ENCODE data around the gene KRT15. TPM values are rescaled to one million over a fixed set of nuclear protein-coding genes. Genes with fewer than 3 reads are reported as not detected.

KRT15 gene
- total RNA-seq = 0.16 TPM

- no peak for DNase-seq
Observed at GRCh38 chr17:41518789-41519449, at the start of gene KRT15. Gene KRT15, minus strand, starts transcription at chr17:41518890. Its CDS starts 63 bp downstream, at chr17:41518827.

GRCh38 chr17:41567317-41567716 is 48.6 kb upstream of the KRT15 start:
- no peak for DNase-seq

DNA sequence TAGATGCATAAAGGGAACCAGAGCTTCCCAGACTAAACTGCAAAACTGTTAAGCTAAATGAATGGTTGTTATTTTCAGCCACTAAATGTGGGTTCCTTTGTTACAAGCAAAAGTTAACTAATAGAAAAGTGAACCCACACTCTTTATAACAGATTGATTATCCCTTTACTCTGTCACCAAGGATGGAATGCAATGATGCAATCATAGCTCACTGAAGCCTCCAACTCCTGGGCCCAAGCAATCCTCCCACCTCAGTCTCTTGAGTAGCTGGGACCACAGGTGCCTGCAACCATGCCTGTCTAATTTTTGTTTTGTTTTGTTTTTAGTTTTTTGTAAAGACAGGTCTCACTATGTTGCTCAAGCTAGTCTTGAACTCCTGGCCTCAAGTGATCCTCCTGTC is 46.6 kb upstream of the KRT15 start:
- no peak for DNase-seq

- DNase-seq = no peak
Observed at GRCh38 chr17:41563607-41564170, 45.0 kb upstream of the KRT15 start.

- DNase-seq = no peak
Observed at GRCh38 chr17:41561554-41561953, 42.9 kb upstream of the KRT15 start.

DNA sequence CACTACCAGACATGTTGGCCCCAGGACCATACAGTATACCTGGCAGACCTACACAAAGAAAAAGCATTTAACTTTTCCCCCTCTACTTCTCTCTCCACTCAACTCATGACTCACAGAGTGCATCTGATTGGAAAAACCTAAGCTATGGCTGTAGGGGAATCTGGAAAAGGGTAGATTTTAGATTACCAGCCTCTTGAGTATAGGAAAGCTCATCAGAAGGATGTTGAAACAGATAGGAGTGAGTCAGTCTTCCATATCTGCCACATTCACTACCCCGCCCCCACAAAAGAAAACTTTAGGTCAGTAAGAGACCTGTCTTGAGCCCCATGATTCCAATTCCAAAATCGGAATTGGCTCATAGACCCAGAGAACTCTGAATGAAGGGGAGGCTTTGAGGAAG is 40.9 kb upstream of the KRT15 start:
- DNase-seq = no peak

DNA sequence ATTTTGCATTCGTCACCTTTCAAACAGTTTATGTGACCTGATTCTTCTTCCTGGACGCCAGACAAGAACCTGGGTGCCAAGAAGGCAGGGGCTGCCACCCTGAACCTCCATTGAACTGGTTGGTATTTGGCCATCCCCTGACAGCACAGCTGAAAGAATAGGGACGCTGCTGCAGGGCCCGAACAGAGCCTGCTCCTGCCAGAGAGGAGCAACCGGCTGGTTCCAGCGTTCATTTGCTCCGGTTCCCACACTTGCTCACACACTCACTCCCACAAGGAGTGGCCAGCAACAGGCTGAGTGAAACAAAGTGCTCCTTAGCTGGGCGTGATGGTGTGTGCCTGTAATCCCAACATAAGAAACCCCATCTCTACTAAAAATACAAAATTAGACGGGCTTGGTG is 38.2 kb upstream of the KRT15 start:
- no peak for DNase-seq

- no peak for DNase-seq
Observed at GRCh38 chr17:41556306-41556705, 37.6 kb upstream of the KRT15 start.

DNA sequence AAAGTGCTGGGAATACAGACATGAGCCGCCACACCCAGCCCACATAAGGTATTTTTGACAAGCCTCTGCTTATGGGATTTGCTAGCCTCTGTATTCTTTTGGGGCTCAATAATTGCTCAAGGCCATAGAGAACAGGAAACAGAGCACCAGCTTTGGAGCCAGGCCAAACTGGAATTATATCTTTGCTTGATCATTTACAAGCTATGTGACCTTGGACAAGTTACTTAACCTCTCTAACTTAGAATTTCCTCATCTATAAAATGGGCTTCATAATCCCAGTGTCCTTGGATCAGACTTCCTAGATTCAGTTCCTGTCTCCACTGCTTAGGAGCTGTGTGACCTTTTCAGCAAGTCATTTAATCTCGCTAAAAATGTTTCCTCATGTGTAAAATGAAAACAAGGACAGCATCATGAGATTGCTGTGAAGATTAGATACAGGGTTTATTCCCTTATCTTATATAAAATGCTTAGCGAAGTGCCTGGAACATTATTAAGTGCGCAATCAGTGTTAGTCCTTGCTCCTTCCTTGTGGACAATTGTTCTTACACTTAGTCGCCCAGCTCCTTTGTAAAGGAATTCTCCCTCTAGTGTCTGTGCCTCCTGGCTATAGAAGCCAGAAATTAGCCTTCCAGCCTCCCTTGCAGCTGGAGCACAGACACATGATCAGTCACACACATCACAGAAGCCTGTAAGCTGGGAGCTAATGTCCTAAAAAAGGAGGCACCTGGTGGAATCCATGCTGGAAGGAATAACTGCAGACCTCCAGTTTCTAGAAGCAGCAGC is 36.6 kb upstream of the KRT15 start:
- no peak for DNase-seq

DNA sequence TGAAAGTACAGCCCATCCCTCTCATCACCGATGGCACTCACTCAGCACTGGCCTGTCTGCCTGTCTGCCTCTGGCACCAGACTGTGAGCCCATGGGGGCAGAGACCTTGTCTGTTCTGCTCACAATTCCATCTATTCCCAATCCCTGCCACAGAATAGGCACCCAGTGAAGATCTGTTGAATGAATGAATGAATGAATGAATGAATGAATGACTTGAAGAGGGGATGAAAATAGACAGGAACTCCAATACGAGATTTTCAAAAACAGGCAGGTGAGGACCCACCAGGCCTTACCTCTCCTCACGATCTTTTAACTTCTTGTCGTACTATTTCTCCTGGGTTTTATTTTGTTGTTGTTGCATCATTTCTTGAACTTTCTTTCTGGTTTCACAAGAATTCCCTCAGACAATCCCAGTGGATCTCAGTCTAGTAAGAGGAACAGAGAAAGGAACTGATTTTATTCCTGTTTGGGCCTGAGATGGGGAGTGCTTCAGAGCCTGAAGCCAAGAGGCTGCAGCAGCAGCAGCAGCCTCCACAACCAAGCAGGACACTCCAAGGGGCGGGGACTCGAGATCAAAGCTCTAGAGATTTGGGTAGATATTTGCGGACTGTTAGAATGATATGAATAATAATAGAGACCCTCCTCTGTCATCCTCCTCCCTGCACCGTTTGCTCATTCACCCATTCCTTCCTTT is 35.4 kb upstream of the KRT15 start:
- DNase-seq = no peak

DNA sequence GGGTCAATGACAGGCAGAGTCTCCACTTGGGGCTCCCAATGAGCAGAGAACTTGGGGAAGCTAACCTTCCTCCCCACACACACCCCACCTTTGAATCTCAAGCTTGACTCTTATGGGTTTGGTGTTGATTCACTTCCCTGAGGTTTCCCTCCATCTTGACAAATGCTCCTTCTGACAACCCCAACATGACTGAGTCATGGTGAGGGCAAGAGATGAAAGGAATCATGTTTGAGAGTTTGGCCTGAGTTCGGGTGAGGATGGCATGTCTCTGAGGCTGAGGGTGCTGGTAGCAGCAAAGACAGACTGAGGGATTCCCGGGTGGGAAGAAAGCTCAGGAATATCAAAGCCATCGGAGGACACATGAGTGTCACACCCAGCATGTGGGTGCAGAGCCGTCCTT is 34.5 kb upstream of the KRT15 start:
- no peak for DNase-seq

DNA sequence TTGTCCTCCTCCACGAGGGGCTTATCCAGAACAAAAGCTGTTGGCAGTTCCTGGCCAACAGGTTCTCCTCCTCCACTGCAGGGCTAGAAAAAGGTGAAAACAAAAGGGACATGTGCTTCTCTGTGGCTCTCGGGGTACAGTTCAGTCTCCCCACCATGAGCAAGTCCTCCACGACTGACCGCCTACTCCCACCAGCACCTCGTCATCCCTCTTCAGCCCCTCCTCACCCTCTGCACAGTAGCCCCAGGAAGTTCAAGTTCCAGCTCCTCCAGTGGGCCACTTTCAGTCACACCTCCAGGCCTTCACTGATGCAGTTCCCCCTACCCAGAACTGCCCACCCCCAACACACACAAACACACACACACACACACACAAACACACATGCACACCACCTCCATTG is 33.8 kb upstream of the KRT15 start:
- no peak for DNase-seq

GRCh38 chr17:41551365-41551764 is 32.7 kb upstream of the KRT15 start:
- DNase-seq = no peak

GRCh38 chr17:41549596-41550039 is 30.9 kb upstream of the KRT15 start:
- no peak for DNase-seq

- DNase-seq = peak; percentile 62
Observed at GRCh38 chr17:41548844-41549595, 30.3 kb upstream of the KRT15 start.

GRCh38 chr17:41547921-41548843 is 29.5 kb upstream of the KRT15 start:
- DNase-seq = peak; percentile 69

GRCh38 chr17:41547378-41547841 is 28.7 kb upstream of the KRT15 start:
- DNase-seq = no peak

DNA sequence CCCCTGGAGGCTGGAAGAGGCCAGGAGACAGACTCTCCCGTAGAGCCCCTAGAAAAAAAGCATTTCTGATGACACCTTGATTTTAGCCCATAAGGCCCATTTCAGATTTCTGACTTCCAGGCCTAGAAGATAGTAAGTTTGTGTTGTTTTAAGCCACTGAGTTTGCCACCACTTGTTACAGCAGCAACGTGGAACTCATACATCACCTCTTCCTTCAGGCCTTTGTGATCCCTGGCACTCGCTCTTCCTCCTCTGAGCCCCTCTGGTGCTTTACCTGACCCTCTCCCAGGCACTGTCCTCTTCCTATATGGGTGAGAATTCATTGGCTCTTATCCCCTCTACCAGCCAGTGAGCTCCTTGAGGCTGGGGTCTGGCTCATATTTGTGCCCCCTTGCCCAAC is 28.1 kb upstream of the KRT15 start:
- DNase-seq = no peak

- DNase-seq = no peak
Observed at GRCh38 chr17:41545829-41546410, 27.2 kb upstream of the KRT15 start.

- DNase-seq = no peak
Observed at GRCh38 chr17:41544935-41545334, 26.2 kb upstream of the KRT15 start.

DNA sequence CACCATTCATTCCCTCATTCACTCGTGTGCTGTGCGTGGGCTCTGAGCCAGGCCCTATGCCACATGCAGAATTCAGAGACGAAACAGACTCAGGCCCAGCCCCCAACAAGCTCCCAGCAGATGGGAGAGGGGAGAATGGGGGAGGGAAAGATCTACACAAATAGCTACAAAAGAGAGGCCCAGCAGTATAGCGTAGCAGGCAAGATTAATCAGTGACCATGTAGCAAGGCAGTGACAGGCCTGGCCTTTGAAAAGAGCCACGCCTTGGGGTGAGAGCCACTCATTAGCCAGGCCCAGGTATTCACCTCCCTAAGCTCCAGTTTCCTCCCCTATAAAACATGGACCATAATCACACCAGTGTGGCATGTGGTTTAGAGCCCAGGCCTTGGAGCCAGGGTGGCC is 25.8 kb upstream of the KRT15 start:
- DNase-seq = no peak

Data from occipital lobe (tissue), 2 donors.